DND-41 (cell line): Measurements from ENCODE around the gene TEF.

Experiments used
- CTCF ChIP-seq: IDR thresholded peaks from 2 replicates; pipeline ENCODE4 v1.5.1; 2012; ENCODE audit warnings: borderline replicate concordance, low read length, moderate library complexity, mild to moderate bottlenecking; ENCODE audit not compliant: poor library complexity, severe bottlenecking; ENCODE audit errors: extremely low read depth
- EZH2 ChIP-seq: IDR thresholded peaks from 3 replicates; pipeline ENCODE4 v1.6.1; 2012; ENCODE audit warnings: borderline replicate concordance, low read depth, mild to moderate bottlenecking, moderate library complexity, low read length, inconsistent platforms; ENCODE audit not compliant: severe bottlenecking

DNA sequence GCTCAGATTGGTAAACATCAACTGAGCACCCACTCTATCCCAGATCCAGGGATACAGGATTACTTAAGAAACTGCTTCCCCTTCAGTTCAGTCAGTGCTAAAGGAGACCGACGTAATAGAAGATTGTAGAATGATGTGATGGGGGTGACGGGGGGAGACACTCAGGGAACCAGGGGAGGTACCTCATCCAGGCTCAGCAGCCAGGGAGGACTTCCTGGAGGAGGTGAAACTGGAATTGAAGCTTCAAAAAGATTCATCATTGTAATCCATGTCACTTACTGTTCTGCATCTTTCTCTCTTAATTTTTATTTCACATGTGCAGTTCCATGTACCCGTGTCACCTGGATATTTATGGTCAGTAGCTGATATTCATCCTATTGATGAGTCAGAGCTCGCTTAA lies 19.1 kb upstream of the TEF start:
- no peak for TF ChIP-seq CTCF
- TF ChIP-seq EZH2, result no peak
